Measurements from ENCODE around the gene TMC1. TPM values are rescaled to one million over a fixed set of nuclear protein-coding genes. Genes with fewer than 3 reads are reported as not detected.
A peak's percentile ranks its signal among the peaks of the same experiment; 100 is the strongest.

TMC1 gene
- total RNA-seq, 2 donors from 2014 or later: 0.09 TPM; not detected in 1

DNA sequence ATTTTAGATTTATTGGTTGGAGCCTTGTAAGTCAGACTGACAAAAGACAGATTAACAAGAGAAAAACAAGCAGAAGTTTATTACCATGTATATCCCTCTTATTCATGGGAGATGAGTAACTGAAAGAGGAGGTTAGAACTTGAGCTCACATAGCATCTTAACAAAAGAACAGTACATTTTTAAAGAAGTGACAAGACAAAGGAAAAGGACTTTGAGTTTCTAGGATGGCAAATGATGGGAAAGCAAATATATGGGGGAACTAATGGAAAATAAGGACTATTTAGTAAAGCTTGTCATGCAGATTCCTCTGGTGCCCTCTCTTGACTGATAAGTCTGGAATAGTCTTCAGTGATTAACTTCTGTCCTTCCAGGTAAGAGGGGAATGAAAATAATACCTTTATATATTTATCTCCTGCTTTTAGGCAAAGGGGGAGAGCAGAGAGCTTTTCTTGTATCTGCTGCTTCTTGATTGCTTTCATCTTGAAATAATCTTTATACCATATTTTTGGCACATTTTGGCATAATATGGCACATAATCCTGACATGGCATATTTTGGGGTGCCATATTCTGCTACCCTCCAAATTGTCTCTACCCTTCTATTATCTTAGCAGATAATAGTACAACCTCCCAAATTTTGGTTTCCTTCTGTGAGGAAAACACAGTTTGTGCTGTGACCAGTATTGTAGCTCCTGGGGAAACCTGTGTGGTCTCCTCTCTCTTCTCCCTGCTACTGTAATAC lies 206.8 kb downstream of the TMC1 start:
- no peak overlapping the region for H3K4me3 ChIP-seq (ENCODE audit: low read length)
- H3K4me1 Mint-ChIP-seq: peaks cover 16% of the 10 kb centered on the region
- H3K27me3 ChIP-seq (ENCODE audit: control insufficient read depth, insufficient read depth, low read length, poor library complexity, severe bottlenecking): no peaks in the 10 kb centered on the region
- H3K36me3 Mint-ChIP-seq (ENCODE audit: low read depth): no peaks in the 10 kb centered on the region
- H3K9me3 ChIP-seq (ENCODE audit: control insufficient read depth, low read length): peaks cover 7% of the 10 kb centered on the region
- no peak overlapping the region for H3K27ac ChIP-seq (ENCODE audit: low read depth, low read length)
- TF ChIP-seq, protein P1, sequence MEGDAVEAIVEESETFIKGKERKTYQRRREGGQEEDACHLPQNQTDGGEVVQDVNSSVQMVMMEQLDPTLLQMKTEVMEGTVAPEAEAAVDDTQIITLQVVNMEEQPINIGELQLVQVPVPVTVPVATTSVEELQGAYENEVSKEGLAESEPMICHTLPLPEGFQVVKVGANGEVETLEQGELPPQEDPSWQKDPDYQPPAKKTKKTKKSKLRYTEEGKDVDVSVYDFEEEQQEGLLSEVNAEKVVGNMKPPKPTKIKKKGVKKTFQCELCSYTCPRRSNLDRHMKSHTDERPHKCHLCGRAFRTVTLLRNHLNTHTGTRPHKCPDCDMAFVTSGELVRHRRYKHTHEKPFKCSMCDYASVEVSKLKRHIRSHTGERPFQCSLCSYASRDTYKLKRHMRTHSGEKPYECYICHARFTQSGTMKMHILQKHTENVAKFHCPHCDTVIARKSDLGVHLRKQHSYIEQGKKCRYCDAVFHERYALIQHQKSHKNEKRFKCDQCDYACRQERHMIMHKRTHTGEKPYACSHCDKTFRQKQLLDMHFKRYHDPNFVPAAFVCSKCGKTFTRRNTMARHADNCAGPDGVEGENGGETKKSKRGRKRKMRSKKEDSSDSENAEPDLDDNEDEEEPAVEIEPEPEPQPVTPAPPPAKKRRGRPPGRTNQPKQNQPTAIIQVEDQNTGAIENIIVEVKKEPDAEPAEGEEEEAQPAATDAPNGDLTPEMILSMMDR (conservative IDR thresholded peaks at IDR 0.05): no peak
- no peak overlapping the region for H3K4me3 Mint-ChIP-seq
- H3K4me1 ChIP-seq (ENCODE audit: control insufficient read depth, insufficient read depth, low read length): no peaks in the 10 kb centered on the region
- DNase-seq: no peak
- no peak overlapping the region for H3K9ac ChIP-seq (ENCODE audit: extremely low read depth, low read length, poor library complexity, severe bottlenecking)
- no peaks in the 10 kb centered on the region for H3K36me3 ChIP-seq (ENCODE audit: control insufficient read depth, insufficient read depth, low read length)
- no peaks in the 10 kb centered on the region for H3K27me3 Mint-ChIP-seq (ENCODE audit: insufficient read depth)
- peak overlapping the region; percentile 59 for H3K27ac Mint-ChIP-seq
- peaks cover 4% of the 10 kb centered on the region for H3K9me3 Mint-ChIP-seq

DNA sequence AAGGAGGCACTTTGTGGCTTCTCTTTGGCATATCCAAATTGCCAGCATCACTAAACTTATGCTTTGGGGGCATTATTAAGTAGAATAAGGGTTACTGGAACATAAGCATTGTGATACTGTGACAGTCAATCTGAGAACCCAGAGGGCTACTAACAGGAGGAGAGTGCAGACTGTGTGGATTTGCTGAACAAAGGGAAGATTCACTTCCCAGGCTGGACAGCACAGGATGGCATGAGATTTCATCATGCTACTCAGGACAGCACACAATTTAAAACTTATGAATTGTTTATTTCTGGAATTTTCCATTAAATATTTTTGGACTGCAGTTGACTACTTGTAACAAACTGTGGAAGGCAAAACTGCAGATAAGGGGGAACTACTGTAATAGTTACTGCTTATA lies 212.5 kb downstream of the TMC1 start:
- no peaks in the 10 kb centered on the region for H3K9me3 Mint-ChIP-seq
- H3K27ac ChIP-seq (ENCODE audit: low read depth, low read length): no peak overlapping the region
- H3K27me3 ChIP-seq (ENCODE audit: control insufficient read depth, insufficient read depth, low read length, poor library complexity, severe bottlenecking): no peaks in the 10 kb centered on the region
- H3K4me3 ChIP-seq (ENCODE audit: low read length): no peak overlapping the region
- no peaks in the 10 kb centered on the region for H3K36me3 Mint-ChIP-seq (ENCODE audit: low read depth)
- TF ChIP-seq, protein P1 (conservative IDR thresholded peaks at IDR 0.05): no peak
- no peaks in the 10 kb centered on the region for H3K4me1 Mint-ChIP-seq
- H3K27ac Mint-ChIP-seq: no peak overlapping the region
- no peaks in the 10 kb centered on the region for H3K9me3 ChIP-seq (ENCODE audit: control insufficient read depth, low read length)
- no peak overlapping the region for H3K4me3 Mint-ChIP-seq
- H3K27me3 Mint-ChIP-seq (ENCODE audit: insufficient read depth): no peaks in the 10 kb centered on the region
- H3K9ac ChIP-seq (ENCODE audit: extremely low read depth, low read length, poor library complexity, severe bottlenecking): no peak overlapping the region
- H3K36me3 ChIP-seq (ENCODE audit: control insufficient read depth, insufficient read depth, low read length): no peaks in the 10 kb centered on the region
- no peak for DNase-seq
- H3K4me1 ChIP-seq (ENCODE audit: control insufficient read depth, insufficient read depth, low read length): no peaks in the 10 kb centered on the region

DNA sequence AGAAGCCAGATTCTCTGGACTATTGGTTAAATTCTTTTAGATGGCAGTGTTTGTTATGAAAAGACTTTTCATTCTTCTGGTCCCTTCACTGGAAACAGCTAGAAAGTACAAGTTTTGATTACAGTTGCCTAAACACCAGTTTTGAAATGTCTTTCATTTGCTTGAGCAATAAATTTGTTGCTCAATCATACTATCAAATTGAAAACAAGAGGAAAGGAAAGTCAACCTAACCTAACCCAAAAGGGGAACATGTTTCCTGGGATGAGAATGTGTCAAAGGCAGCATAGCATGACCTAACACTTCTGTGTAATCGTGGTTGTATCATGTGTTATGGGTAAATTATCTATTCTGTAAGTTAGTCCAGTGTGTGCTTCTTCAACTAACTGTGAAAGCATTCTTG lies 213.2 kb downstream of the TMC1 start:
- Mint-ChIP-seq H3K27me3 (ENCODE audit: insufficient read depth) (no peaks in the 10 kb centered on the region), H3K27ac (no peak overlapping the region), H3K36me3 (ENCODE audit: low read depth) (no peaks in the 10 kb centered on the region), H3K9me3 (no peaks in the 10 kb centered on the region), H3K4me3 (no peak overlapping the region), H3K4me1 (no peaks in the 10 kb centered on the region)
- no peak overlapping the region for H3K9ac ChIP-seq (ENCODE audit: extremely low read depth, low read length, poor library complexity, severe bottlenecking)
- no peak overlapping the region for H3K27ac ChIP-seq (ENCODE audit: low read depth, low read length)
- H3K4me3 ChIP-seq (ENCODE audit: low read length): no peak overlapping the region
- 60 to 87% methylated on average over 1 of the region's 1 CpG for WGBS, 2 experiments (ENCODE audit: insufficient coverage in 1 of 2, insufficient read length in 1 of 2)
- no peaks in the 10 kb centered on the region for H3K36me3 ChIP-seq (ENCODE audit: control insufficient read depth, insufficient read depth, low read length)
- no peak for DNase-seq
- TF ChIP-seq, protein P1 (conservative IDR thresholded peaks at IDR 0.05): no peak
- H3K27me3 ChIP-seq (ENCODE audit: control insufficient read depth, insufficient read depth, low read length, poor library complexity, severe bottlenecking): no peaks in the 10 kb centered on the region
- H3K9me3 ChIP-seq (ENCODE audit: control insufficient read depth, low read length): no peaks in the 10 kb centered on the region
- H3K4me1 ChIP-seq (ENCODE audit: control insufficient read depth, insufficient read depth, low read length): no peaks in the 10 kb centered on the region
